Eye (tissue), 1 donor: ENCODE measurements around the gene ADRA2B.

ENCODE experiments used
- DNase-seq: peaks from one replicate; pipeline ENCODE4 v3.0.0-alpha.2; 2015

The ADRA2B gene

DNA sequence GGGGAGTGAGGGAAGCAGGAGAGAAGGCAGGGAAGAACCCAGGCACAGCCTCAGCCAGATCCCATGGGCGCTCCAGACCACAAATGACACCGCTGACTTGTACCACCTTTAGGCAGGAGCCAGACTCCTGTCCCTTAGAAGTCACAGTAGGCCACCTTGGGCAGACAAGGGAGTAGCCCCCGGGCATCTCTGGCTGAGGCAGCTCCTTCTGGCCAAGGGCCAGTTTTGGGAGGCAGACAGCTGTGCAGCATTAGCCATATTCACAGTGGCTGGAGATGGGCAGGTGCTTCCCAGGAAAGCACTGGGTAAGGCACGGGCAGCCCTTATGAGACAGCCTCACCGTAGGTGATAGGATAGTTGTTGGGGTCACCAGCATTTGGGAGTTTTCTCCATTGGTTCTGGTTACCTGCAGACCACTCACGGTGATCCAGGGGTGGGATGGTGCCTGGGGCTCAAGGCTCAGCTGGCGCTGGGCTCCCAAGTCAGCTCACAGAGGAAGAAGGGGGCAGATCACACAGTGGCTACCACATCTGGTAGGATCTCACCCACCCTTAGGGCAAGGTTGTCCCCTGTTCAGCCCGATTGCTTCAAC is 19.9 kb upstream of the ADRA2B start:
- DNase-seq: no peak

DNA sequence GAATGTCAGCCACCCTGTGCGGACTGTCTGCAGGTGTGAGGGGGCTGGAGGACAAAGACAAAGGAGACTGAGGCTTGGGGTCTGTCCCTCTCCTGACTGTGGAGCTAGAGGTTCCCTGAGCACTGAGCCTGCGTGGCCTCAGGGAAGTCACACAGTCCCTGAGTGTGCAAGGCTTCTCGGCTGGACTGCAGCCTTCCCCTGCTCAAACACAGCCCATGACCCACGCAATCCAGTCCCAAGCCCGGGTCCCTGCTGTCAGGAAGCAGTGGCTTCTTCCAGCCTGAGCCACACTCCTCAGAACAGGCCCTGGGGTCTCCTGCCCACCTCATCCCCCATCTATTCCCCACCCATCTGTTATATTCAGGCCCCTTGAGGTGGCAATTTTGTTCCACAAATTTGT is 19.2 kb upstream of the ADRA2B start:
- no peak for DNase-seq

DNA sequence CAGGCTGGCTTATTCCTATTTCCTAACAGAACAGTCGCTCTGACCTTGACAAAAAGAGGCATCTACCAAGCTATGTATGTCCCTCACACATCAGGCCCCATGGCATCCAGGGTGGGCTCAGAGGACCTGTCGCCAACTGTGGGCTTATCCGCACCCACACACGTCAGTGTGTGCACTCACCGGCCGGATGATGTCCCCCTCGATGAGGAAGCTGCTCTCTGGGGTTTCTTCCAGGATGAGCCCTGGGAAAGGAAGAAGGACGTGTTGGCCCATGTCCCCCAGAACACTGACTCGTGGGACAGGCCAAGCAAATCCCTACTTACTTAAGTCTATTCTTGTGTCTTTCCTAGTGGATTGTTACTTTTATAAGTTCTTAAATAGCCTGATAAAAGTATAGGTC is 18.8 kb upstream of the ADRA2B start:
- no peak for DNase-seq

DNA sequence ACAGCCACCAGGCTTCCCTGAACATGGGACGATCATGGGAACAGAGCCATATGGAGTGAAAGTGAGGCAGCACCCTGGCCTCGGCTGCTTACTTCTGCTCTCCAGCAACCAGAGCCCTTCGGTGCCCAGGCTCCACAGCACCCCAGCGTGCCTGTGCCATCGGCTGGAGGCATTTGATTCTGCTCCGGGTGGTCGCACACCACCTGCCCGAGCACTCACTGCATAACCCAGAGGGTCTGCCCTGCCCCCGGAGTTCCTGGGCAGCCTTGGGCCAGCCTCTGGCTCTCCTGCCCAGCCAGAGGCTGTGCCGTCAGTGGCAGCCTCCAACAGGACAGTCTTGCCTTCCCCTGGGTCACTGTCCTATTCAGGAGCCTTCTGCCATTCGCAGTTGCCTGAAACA is 18.1 kb upstream of the ADRA2B start:
- DNase-seq: no peak

DNA sequence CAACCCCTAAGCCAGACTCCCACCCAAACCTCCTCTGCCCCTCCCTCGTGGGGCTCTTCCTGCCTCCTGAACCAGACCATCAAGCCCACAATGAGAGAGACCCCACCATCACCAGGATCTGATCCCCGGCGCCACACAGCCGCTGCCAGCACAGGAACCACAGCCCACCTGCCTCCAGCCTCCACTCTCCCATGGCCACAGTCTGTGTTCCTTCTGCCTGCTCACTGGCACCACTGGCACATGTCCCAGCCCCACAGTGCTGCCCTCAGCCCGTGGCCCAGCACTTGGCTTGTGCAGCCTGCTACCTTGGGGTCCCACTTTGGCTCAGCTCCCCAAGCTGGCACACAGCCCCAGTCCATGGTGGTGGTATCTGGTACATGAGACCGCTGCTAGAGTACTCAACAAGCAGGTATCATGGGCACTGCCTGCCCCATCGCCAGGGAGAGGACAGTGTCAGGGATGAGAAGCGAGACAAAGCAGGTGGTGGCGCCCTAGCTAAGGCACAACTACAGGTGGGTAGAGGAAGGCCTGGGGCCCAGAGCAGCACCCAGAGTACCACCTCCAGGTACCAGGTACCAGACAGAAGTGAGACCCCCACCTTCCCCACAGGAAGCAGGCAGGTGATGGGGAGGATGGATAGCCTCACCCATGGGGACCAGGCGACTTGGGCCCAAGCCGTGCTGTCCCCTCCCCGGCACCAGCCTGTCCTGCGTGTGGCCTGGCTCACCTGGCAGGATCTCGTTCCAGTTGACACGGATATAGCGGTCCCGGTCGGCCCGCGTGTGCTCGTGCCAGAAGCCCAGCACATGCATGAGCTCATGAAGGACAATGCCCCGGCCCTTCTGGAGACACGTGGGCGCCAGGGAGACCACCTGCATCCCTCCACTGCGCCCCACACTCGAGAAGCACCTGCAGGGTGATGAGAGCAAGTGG is 15.7 kb upstream of the ADRA2B start:
- no peak for DNase-seq

DNA sequence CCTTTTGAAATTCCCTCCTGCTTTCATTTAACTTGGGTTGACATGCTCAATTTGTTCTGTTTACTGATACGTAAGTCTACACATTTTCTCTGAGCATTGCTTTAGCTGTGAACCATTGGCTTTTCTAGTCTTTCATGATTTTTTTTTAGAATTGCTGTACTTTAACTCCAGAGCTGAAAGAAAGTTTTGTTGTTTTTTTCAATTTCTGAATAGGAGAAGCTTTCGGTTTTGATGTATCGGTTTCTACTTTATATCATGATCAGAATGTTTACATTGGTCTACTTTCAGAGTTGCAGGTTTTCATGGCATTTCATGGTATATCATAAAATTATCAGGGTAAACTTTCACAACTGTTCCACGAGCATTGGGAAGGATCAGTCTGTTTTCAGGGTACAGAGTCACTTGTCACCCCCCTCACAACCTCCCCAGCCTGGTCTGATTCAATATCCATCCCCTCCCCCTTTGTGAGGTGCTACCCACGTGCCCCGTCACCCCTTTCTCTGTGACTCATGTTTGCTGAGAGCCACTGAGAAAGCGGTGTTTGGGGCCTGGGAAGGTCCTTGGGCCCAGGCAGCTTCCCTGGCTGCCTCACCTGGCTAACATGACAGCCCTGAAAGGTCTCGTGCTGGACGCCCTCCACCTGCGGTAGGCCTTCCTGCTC is 14.9 kb upstream of the ADRA2B start:
- DNase-seq: no peak

DNA sequence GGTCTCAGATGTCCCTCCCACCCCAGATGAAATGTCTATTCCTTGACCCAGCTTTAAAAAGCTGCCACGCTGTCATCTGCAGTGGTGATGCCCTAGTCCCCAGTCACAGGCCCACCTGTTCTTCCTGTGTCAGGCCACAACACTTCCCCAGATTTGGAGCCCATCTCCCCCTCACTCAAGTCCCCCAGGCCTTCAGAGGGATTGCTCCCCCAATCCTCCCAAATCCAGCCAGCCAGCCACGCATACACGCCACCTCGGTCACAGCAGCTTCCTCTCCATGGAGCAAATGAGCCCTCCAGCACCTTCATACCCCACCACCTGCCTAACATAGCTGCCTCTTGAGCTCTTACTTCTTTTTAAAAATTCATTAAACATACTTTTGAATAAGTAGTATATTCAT is 14.1 kb upstream of the ADRA2B start:
- no peak for DNase-seq

DNA sequence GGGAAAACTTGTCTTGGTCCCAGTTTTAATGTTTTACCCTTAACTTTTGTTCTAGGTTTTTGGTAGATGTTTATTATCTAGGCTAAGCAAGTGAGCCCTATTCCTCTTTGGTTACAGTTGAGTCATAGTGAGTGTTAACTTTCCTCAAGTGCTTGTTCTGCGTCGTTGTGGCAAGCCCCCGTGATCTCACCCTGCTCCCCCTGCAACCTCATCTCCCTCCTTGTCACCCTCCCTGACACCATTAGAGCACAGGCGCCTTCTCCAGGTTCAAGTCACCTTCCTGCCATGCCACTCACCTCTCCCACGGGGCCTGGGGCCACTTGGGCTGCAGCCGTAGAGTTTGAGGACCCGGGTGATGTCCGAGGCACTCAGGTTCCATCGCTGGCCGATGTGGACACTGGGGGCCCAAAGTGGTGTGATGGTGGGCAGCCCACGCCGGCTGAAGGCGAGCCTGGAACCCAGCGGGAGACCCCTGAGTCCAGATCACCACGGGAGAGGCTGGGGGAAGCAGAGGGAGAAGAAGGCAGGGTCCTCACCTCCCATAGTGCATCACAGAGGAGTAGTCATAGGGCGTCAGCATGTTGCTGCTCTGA is 13.3 kb upstream of the ADRA2B start:
- DNase-seq: no peak

DNA sequence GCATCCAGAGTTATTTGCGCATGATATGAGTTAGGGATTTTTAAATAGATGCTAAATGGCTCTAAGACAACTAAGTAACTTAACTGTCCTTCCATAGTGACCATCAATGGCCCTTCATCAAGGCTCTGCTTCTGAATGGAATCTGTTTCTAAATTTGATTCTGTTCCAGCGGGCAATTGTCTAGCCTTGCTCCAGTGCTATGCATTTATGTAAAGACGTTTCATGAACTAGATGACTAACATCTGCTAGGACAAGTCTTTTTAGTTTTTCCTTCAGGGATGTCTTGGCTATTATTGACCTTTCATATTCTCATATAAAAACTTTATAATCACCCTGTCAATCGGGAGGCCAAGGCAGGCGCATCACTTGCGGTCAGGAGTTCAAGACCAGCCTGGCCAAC is 12.1 kb upstream of the ADRA2B start:
- no peak for DNase-seq

DNA sequence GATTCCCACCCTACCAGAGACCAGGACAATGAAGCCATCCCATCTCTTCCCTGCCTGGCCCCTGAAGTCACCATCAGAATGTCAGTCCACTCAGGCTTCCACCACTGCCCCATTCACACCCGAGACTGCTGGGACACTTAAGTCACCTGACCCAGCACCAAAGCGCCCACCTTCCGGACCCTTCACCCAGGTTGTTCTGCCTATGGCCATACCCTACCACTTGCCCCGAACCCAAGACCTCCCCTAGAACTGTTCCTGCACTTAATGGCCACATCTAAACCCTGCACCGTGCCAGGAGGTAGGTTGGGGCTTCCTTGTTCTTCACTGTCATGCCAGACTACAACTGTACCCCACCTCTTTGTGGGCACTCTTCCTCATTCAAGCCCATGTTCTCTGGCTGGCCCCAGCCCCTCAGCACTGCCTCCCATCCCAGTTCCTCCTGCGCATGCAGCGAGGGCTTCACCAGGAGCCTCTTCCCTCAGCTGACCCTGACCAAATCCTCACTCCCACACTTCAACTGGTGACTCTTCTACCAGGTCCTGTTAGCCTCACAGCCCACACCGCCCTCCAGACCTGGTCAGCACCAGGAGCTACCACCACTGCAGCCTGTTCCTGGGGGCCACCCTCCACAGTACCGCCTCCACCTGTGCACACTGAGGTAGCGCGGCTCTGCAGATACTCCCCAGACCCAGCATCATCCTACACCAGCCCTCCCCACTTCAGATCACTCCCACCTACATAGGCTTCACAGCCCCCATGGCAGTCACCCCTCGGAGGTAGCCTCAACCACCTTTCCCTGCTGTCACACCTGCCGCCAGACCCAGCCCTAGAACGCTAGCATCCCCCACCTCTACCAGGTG is 8.3 kb upstream of the ADRA2B start:
- DNase-seq: no peak

DNA sequence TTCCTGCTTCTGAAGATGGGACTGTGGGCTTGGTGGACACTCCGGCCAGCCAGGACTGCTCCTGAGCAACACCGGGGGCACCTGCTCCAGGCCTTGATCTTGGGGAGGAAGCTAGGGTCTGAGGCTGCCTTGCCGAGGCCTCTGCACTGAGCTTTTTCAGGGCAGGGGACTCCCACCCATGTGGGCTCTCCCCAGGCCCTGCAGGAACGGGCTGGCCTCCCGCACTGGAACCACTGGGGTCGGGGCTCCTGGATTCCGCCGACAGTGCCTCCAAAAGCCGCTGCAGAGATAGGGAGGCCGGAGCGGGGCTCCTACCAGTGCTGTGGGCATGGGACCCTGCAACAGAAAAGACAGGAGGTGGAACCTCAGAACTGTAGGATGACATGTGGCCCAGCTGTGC is 7.6 kb upstream of the ADRA2B start:
- no peak for DNase-seq

DNA sequence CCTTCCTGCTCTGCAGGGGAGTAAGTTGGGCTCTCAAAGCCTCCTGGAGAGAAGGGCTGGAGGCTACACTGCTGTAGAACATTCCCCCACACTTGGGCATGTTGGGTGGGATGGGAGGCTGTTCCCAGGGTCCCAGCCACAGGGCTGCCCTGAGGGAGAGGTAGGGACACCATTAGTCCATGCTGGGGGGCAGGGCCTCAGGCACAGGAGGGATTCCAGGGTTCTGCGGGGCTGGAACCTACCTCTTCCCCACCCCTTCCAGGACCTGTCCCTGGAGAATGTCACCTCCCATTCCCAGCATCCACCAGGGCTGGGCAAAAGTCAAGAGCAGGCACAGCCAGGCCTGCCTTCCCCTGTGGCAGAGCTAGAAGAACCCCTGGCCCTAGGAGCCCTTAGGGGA is 6.9 kb upstream of the ADRA2B start:
- DNase-seq: no peak

DNA sequence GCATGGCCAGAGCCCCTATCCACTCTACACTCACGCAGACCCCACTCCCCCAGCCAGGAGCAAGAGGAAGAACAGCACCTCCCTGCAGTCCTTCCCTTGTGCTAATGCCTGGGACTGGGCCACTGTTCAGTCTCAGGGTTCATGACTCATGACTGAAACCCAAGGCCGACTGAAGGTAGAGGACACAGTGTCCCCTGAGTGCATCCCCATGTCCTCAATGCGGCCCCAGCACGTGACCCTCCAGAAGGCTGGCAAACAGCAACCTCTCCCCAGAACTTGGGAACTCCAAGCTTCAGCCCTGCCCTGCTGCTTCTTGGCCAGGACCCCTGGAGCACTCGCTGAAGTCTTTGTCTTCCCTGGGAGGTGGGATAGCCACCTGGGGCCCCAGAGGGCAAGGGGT is 6.0 kb upstream of the ADRA2B start:
- DNase-seq: no peak

DNA sequence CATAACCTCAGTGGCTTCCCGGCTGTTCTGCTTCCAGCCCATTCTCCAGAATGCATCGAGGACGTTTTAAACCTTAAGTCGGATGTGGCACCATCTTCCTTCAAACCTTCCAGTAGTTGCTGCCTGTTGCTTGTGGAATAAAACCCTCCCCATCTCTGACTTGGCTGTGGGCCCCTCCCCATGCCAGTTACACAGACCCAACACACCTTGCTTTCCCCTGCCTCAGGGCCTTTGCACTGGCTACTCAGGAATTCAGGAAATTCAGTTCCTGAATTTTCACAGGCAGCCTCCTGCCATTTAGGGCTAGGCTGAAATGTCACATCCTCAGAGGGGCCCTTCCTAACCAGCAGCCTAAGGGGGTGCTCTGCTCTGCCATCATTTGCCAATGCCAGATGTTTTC is 5.0 kb upstream of the ADRA2B start:
- no peak for DNase-seq

DNA sequence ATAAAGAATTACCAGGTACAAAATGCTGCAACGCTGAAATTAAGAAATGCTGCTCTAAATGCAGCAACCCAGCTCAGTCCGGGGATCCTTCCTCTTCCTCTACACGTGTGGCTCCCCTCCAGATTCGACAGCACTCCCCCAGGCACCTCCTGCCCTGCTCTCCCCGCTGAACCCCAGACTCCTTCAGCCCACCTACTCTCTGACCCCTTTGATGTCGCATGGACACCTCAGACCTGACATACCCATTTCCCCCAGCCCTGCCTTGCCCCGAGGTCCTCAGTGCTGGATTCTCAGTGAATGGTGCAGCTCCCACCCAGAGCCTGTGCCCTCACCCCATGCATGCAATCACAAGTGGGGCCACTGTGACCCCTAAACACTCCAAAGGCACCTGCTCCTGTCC is 4.6 kb upstream of the ADRA2B start:
- no peak for DNase-seq

DNA sequence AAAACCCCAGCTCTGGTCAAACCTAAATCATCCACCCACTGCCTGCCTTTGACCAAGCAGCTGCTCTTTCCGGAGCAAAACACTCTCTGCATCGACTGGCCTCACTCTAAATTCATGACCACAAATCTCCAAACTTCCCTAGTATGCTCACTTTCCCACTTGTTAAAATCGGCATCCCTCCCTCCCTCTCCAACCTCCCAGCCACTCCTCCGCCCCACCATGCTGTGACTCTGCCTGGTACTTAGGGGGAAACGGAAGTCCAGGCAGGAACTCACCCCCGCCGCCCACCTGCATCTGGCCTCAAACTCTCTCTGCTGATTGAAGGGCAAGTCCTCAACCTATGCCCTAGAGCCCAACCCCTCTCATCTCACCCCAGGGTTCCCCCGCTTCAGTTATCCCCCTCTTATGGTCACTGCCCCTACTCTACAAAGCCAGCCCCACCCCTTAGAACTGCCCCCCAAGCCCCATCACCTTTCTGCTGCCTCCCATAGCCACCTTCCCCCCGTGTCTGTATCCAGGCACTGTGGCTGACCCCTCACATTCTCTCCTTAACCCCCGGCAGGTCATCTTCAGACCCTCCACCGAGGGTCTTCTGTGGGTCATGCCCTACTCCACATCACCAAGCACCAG is 3.8 kb upstream of the ADRA2B start:
- no peak for DNase-seq

DNA sequence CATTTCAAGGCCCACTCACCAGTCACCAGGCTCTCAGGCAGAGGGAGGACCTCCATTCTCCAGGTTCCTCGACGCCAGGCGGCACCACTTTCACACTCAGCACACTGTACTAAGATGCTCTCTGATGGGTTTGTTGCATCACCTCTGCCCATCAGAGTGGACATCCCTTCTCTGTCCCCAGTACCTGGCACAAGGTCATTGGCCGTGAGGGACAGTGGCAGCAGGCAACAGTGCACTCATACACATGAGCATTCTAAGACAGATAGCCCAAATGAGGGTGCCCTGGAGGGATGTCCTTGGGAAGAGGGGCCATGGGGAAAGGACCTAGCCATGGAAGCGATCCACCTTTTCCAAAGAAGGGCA is 3.0 kb upstream of the ADRA2B start:
- DNase-seq: no peak

DNA sequence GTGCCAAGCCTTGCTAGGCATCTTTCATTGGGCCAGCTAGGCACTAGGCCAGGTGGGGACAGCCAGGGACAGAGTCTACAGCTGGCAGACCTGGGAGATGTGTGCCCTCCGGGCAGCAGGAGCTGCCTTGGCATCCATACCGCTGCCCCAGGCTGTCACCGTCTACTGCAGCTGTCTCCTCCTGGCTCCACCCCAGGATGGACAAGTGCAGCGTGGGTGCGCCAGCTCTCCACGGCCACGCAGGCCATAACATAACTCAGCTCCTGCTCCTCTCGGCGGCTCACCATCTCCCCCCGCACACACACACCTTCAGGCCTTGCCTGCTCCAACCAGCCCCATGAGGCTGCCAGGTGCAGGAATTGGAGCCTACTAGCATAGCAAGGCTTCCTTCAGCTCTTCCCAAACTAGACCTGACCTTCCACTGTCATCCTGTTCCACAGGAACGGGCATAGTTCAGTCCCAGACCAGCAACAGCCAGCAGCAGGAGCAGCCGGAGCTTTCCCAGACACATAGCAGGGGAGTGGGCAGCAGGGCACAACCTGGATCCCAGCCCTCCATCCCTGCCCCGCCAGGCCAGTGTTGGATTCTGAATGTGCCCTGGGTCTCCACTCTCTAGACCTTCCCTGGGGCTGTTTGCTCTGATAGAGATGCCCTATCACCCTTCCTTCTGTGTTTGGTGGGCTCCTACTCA is 2.5 kb upstream of the ADRA2B start:
- no peak for DNase-seq

DNA sequence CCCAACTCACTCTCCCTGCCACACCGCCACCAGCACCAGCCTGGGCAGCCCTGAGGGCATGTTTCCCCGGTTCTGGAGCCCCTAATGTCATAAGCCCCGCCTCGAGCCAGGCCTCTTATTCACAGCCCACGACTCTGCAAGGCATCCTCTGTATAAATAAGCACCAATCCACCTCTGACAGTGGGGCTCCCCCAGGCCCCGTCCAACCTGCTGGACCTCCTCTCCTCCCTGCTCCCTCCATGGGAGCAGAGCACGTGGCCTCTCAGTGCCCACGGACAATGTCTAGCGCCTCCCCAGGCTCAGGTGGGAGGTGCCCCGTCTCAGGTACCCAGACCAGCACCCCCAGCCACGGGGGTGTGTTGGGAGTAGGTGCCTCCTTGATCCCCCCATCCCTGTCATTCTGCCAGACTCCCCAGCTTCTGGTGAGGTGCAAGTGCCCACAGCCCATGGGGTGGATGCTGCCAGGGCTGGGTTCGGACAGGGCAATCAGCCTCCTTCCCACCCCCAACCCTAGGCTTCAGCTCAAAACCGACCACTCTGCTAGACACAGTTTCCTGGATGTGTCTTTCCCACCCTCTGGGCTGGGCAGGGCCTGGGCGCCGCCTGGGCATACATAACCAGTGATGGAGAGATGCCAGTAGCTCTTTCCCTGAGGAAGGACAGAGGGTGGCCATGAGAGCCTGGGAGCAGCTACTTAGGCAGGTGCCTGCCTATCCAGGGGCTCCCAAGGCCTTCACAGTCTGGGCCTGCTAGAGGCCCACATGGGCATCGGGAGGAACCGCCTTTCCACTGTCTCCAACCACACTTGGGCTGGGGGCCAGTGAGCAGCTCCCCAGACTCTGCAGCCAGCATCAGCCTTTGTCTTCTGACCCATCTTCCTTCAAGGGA is 1.6 kb upstream of the ADRA2B start:
- DNase-seq: peak; percentile 19

DNA sequence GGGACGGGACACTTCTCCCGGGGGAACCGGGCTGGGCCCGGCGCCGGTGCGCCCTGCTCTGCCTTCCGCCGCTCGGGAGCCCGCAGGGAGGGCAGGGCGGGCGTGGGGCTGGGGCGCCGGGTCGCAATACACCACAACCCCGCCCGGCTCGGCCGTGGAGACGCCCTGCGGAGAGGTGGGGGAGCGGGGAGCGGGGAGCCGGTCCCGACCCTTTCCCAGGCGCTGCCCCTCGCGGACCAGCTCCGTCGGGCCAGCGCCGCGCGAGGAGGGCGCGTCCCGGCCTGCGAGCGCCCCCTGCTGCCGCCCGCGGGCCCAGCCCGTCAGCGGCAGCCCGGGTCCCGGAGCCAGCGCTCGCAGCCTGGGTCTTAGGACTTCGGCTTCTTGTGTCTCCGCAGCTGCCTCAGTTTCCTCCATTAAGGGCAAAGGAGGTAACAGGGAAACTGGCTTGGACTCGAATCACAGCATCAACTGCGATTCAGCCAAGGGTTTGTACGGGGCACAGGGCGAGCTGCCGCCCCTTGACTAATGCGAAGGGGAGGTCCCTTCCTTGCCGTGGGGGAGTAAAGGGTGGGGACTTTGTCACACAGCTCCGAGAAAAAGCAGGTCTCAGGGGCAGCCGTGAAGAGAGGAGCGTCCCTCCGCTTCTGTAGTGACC is 635 bp upstream of the ADRA2B start:
- DNase-seq: peak; percentile 84
